ENCODE results near the gene ZCCHC4.

Gene ZCCHC4

GRCh38 chr4:25291158-25291733, 21.3 kb upstream of the ZCCHC4 start:
- TF ChIP-seq ZNF8 (CRISPR knock-in tag; IDR thresholded peaks at IDR 0.05) (no peak), ZC3H10 (CRISPR knock-in tag; IDR thresholded peaks at IDR 0.05) (no peak), TSHZ2 (CRISPR knock-in tag; IDR thresholded peaks at IDR 0.05) (no peak), CSRNP3 (CRISPR knock-in tag; IDR thresholded peaks at IDR 0.05) (no peak), SNAI2 (CRISPR knock-in tag; IDR thresholded peaks at IDR 0.05) (no peak), OSR1 (CRISPR knock-in tag; IDR thresholded peaks at IDR 0.05) (no peak), CSDC2 (CRISPR knock-in tag; IDR thresholded peaks at IDR 0.05) (no peak), PATZ1 (CRISPR knock-in tag; IDR thresholded peaks at IDR 0.05; ENCODE audit: borderline replicate concordance) (no peak), ARNTL (CRISPR knock-in tag; IDR thresholded peaks at IDR 0.05; ENCODE audit: borderline replicate concordance, low read depth) (no peak), BACH2 (CRISPR knock-in tag; IDR thresholded peaks at IDR 0.05; ENCODE audit: borderline replicate concordance) (no peak), TOX (CRISPR knock-in tag; IDR thresholded peaks at IDR 0.05; ENCODE audit: borderline replicate concordance) (no peak), RARB (CRISPR knock-in tag; IDR thresholded peaks at IDR 0.05) (no peak)
- no peak for ATAC-seq

- TF ChIP-seq SNAI2 (CRISPR knock-in tag; IDR thresholded peaks at IDR 0.05) (no peak), TSHZ2 (CRISPR knock-in tag; IDR thresholded peaks at IDR 0.05) (no peak), OSR1 (CRISPR knock-in tag; IDR thresholded peaks at IDR 0.05) (no peak), ZNF70 (CRISPR knock-in tag; IDR thresholded peaks at IDR 0.05) (no peak), ISL1 (CRISPR knock-in tag; IDR thresholded peaks at IDR 0.05) (no peak), TCF4 (CRISPR knock-in tag; IDR thresholded peaks at IDR 0.05; ENCODE audit: borderline replicate concordance) (no peak), PATZ1 (CRISPR knock-in tag; IDR thresholded peaks at IDR 0.05; ENCODE audit: borderline replicate concordance) (no peak), ZFP3 (CRISPR knock-in tag; IDR thresholded peaks at IDR 0.05) (no peak), CSRNP3 (CRISPR knock-in tag; IDR thresholded peaks at IDR 0.05) (no peak), POU6F1 (CRISPR knock-in tag; IDR thresholded peaks at IDR 0.05; ENCODE audit: borderline replicate concordance, low read depth) (no peak), ZNF565 (CRISPR knock-in tag; conservative IDR thresholded peaks at IDR 0.05; ENCODE audit: low read depth) (no peak), CSDC2 (CRISPR knock-in tag; IDR thresholded peaks at IDR 0.05) (no peak), ESRRG (CRISPR knock-in tag; IDR thresholded peaks at IDR 0.05) (no peak), GLIS3 (CRISPR knock-in tag; IDR thresholded peaks at IDR 0.05) (no peak)
- ATAC-seq = no peak
Observed at GRCh38 chr4:25297528-25298242, 14.9 kb upstream of the ZCCHC4 start.

All from SK-N-SH treated with all-trans-retinoic acid at 6 μM for 48 hours (cell line).